HepG2 (cell line): ENCODE data around the gene DCTN3. TPM values are rescaled to one million over a fixed set of nuclear protein-coding genes. Genes with fewer than 3 reads are reported as not detected.

ENCODE experiments used
- CEBPG ChIP-seq: IDR thresholded peaks from 2 replicates; pipeline ENCODE4 v1.6.1; 2016
- CHD4 ChIP-seq: fragments of 200-600 bp; sonication (generic); IDR thresholded peaks from 2 replicates; pipeline ENCODE4 v1.7.0; 2017; ENCODE audit warnings: mild to moderate bottlenecking, low read length, borderline replicate concordance
- HDAC2 ChIP-seq: sonication (generic); formaldehyde crosslinking; IDR thresholded peaks from 2 replicates; pipeline ENCODE4 v1.4.0; 2020; ENCODE audit warnings: missing genetic modification reagents
- HOXA5 ChIP-seq: sonication (generic); formaldehyde crosslinking; IDR thresholded peaks from 2 replicates; pipeline ENCODE4 v1.4.0; 2020; ENCODE audit warnings: missing genetic modification reagents
- KDM5B ChIP-seq: sonication (generic); formaldehyde crosslinking; IDR thresholded peaks from 2 replicates; pipeline ENCODE4 v1.4.0; 2020; ENCODE audit warnings: missing genetic modification reagents, mild to moderate bottlenecking, borderline replicate concordance
- NONO ChIP-seq, 2 experiments: fragments of 450-650 bp in 1 of 2; sonication (generic) in 1 of 2; formaldehyde crosslinking in 1 of 2; IDR thresholded peaks in 1 of 2; conservative IDR thresholded peaks in 1 of 2; 2 replicates each; pipeline versions ENCODE4 v1.6.1 to v1.8.0; 2017 to 2022; ENCODE audit warnings: mild to moderate bottlenecking in 1 of 2, missing genetic modification reagents in 1 of 2, moderate library complexity in 1 of 2
- STAT5B ChIP-seq: sonication (generic); formaldehyde crosslinking; IDR thresholded peaks from 2 replicates; pipeline ENCODE4 v1.4.0; 2020; ENCODE audit warnings: missing genetic modification reagents
- U2AF2 ChIP-seq: fragments of 200-400 bp; formaldehyde crosslinking; IDR thresholded peaks from 2 replicates; pipeline ENCODE4 v1.6.1; 2017; ENCODE audit warnings: low read depth, mild to moderate bottlenecking, low read length
- ZFP36L1 ChIP-seq: sonication (generic); formaldehyde crosslinking; IDR thresholded peaks from 2 replicates; pipeline ENCODE4 v1.8.0; 2022; ENCODE audit warnings: mild to moderate bottlenecking, missing genetic modification reagents, moderate library complexity
- ZMAT3 ChIP-seq: sonication (generic); formaldehyde crosslinking; conservative IDR thresholded peaks from 2 replicates; pipeline ENCODE4 v1.7.0; 2021; ENCODE audit warnings: missing genetic modification reagents
- ZNF232 ChIP-seq: sonication (generic); formaldehyde crosslinking; IDR thresholded peaks from 2 replicates; pipeline ENCODE4 v1.4.0; 2020; ENCODE audit warnings: missing genetic modification reagents, borderline replicate concordance
- ZNF256 ChIP-seq: sonication (generic); formaldehyde crosslinking; conservative IDR thresholded peaks from 2 replicates; pipeline ENCODE4 v1.4.0; 2020; ENCODE audit warnings: missing genetic modification reagents
- ZNF451 ChIP-seq: sonication (generic); formaldehyde crosslinking; IDR thresholded peaks from 2 replicates; pipeline ENCODE4 v1.5.0; 2020; ENCODE audit warnings: mild to moderate bottlenecking, missing genetic modification reagents
- polyA plus RNA-seq, 8 experiments: library from polyadenylated mRNA; depleted of rRNA in 3 of 8; stranded (reverse) in 7 of 8; unstranded in 1 of 8; fragments of >200 nt; fragmentation: Illumina TruSeq in 4 of 8; extraction: Trizol in 4 of 8; gene quantifications; 2 replicates each; pipeline versions ENCODE4 v1.2.1 to v1.2.3, GENCODE V29; 2011 to 2016; ENCODE audit warnings: low read depth in 4 of 8, missing spikeins in 1 of 8, mixed read lengths in 1 of 8; ENCODE audit not compliant: insufficient read depth in 1 of 8
- total RNA-seq, 5 experiments: library from RNA; depleted of rRNA; stranded (reverse); fragments of >200 nt; fragmentation: Illumina TruSeq; extraction: Trizol; gene quantifications; 2 replicates each; pipeline ENCODE4 v1.2.3, GENCODE V29; 2016; ENCODE audit warnings: low read depth in 1 of 5
- TF ChIP-seq, protein P1 (sequence below): IDR thresholded peaks from 2 replicates; pipeline ENCODE4 v1.6.1; 2016; ENCODE audit warnings: low read depth, missing genetic modification reagents, missing compliant biosample characterization
- TF ChIP-seq, protein P2 (sequence below): sonication (generic); formaldehyde crosslinking; IDR thresholded peaks from 2 replicates; pipeline ENCODE4 v1.4.0; 2020; ENCODE audit warnings: missing genetic modification reagents, mild to moderate bottlenecking, borderline replicate concordance
- TF ChIP-seq, protein P3 (sequence below): sonication (generic); formaldehyde crosslinking; IDR thresholded peaks from 2 replicates; pipeline ENCODE4 v1.4.0; 2020; ENCODE audit warnings: missing genetic modification reagents
- TF ChIP-seq, protein P4 (sequence below): sonication (generic); formaldehyde crosslinking; IDR thresholded peaks from 2 replicates; pipeline ENCODE4 v1.4.0; 2020; ENCODE audit warnings: mild to moderate bottlenecking, missing genetic modification reagents
- TF ChIP-seq, protein P5 (sequence below): sonication (generic); formaldehyde crosslinking; IDR thresholded peaks from 2 replicates; pipeline ENCODE4 v1.8.1; 2023; ENCODE audit warnings: mild to moderate bottlenecking, missing genetic modification reagents
- TF ChIP-seq, protein P6 (sequence below): sonication (generic); formaldehyde crosslinking; IDR thresholded peaks from 2 replicates; pipeline ENCODE4 v1.5.0; 2020; ENCODE audit warnings: mild to moderate bottlenecking, low read depth, missing genetic modification reagents, borderline replicate concordance

The DCTN3 gene
- total and polyA plus RNA-seq, 2 of the 13 experiments (the other 11 are each of a cell fraction or from before 2014, with no cell fraction given) = 27.4 to 34.5 TPM

DNA sequence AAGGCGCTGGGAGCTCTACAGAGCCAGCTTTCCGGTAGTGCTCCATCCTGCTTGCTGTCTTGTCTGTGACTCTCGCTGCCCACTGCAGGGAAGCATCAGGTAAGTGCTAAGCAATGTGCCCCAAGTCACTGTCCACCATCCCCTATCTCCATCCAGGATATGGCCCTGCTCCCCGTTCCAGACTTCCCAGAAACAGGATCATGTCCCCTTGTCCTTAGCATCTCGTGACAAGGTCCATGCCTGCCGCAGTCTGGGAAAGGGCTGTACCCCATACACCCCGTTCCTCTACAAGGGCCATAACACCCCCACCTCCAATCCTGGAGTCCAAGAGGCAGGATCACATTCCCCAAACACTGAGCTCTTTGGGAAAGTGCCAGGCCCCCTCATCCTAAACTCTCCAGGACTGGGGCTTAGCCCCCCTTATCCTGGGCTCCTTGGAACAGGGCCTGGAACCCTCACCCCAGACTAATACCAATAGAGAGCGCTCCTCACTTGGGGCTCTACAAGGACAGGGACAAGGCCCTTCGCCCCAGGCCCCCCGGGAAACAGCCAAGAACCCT is 9.0 kb downstream of the DCTN3 start (continued):
- TF ChIP-seq, protein P1, sequence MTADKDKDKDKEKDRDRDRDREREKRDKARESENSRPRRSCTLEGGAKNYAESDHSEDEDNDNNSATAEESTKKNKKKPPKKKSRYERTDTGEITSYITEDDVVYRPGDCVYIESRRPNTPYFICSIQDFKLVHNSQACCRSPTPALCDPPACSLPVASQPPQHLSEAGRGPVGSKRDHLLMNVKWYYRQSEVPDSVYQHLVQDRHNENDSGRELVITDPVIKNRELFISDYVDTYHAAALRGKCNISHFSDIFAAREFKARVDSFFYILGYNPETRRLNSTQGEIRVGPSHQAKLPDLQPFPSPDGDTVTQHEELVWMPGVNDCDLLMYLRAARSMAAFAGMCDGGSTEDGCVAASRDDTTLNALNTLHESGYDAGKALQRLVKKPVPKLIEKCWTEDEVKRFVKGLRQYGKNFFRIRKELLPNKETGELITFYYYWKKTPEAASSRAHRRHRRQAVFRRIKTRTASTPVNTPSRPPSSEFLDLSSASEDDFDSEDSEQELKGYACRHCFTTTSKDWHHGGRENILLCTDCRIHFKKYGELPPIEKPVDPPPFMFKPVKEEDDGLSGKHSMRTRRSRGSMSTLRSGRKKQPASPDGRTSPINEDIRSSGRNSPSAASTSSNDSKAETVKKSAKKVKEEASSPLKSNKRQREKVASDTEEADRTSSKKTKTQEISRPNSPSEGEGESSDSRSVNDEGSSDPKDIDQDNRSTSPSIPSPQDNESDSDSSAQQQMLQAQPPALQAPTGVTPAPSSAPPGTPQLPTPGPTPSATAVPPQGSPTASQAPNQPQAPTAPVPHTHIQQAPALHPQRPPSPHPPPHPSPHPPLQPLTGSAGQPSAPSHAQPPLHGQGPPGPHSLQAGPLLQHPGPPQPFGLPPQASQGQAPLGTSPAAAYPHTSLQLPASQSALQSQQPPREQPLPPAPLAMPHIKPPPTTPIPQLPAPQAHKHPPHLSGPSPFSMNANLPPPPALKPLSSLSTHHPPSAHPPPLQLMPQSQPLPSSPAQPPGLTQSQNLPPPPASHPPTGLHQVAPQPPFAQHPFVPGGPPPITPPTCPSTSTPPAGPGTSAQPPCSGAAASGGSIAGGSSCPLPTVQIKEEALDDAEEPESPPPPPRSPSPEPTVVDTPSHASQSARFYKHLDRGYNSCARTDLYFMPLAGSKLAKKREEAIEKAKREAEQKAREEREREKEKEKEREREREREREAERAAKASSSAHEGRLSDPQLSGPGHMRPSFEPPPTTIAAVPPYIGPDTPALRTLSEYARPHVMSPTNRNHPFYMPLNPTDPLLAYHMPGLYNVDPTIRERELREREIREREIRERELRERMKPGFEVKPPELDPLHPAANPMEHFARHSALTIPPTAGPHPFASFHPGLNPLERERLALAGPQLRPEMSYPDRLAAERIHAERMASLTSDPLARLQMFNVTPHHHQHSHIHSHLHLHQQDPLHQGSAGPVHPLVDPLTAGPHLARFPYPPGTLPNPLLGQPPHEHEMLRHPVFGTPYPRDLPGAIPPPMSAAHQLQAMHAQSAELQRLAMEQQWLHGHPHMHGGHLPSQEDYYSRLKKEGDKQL = no peak
- TF ChIP-seq KDM5B (no peak), U2AF2 (no peak), CHD4 (no peak), NONO (IDR thresholded peaks at IDR 0.05) (no peak), NONO (CRISPR knock-in tag; conservative IDR thresholded peaks at IDR 0.05) (no peak), HDAC2 (CRISPR knock-in tag) (no peak), ZNF256 (CRISPR knock-in tag) (no peak), ZFP36L1 (CRISPR knock-in tag) (no peak), CEBPG (CRISPR knock-in tag) (no peak), STAT5B (CRISPR knock-in tag) (no peak), ZMAT3 (CRISPR knock-in tag) (no peak), ZNF232 (CRISPR knock-in tag) (peak; percentile 4; the same call in 1 of the 2 replicates), ZNF451 (CRISPR knock-in tag) (no peak), HOXA5 (CRISPR knock-in tag) (no peak)
- TF ChIP-seq, protein P2, sequence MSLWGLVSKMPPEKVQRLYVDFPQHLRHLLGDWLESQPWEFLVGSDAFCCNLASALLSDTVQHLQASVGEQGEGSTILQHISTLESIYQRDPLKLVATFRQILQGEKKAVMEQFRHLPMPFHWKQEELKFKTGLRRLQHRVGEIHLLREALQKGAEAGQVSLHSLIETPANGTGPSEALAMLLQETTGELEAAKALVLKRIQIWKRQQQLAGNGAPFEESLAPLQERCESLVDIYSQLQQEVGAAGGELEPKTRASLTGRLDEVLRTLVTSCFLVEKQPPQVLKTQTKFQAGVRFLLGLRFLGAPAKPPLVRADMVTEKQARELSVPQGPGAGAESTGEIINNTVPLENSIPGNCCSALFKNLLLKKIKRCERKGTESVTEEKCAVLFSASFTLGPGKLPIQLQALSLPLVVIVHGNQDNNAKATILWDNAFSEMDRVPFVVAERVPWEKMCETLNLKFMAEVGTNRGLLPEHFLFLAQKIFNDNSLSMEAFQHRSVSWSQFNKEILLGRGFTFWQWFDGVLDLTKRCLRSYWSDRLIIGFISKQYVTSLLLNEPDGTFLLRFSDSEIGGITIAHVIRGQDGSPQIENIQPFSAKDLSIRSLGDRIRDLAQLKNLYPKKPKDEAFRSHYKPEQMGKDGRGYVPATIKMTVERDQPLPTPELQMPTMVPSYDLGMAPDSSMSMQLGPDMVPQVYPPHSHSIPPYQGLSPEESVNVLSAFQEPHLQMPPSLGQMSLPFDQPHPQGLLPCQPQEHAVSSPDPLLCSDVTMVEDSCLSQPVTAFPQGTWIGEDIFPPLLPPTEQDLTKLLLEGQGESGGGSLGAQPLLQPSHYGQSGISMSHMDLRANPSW = no peak
- TF ChIP-seq, protein P3, sequence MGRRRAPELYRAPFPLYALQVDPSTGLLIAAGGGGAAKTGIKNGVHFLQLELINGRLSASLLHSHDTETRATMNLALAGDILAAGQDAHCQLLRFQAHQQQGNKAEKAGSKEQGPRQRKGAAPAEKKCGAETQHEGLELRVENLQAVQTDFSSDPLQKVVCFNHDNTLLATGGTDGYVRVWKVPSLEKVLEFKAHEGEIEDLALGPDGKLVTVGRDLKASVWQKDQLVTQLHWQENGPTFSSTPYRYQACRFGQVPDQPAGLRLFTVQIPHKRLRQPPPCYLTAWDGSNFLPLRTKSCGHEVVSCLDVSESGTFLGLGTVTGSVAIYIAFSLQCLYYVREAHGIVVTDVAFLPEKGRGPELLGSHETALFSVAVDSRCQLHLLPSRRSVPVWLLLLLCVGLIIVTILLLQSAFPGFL (CRISPR knock-in tag) = 0 out of 2 replicates have a peak, but pooled peaks have one; percentile 24
- TF ChIP-seq, protein P4, sequence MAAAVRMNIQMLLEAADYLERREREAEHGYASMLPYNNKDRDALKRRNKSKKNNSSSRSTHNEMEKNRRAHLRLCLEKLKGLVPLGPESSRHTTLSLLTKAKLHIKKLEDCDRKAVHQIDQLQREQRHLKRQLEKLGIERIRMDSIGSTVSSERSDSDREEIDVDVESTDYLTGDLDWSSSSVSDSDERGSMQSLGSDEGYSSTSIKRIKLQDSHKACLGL (CRISPR knock-in tag) = no peak
- TF ChIP-seq, protein P5, sequence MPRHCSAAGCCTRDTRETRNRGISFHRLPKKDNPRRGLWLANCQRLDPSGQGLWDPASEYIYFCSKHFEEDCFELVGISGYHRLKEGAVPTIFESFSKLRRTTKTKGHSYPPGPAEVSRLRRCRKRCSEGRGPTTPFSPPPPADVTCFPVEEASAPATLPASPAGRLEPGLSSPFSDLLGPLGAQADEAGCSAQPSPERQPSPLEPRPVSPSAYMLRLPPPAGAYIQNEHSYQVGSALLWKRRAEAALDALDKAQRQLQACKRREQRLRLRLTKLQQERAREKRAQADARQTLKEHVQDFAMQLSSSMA (CRISPR knock-in tag) = no peak
- TF ChIP-seq, protein P6, sequence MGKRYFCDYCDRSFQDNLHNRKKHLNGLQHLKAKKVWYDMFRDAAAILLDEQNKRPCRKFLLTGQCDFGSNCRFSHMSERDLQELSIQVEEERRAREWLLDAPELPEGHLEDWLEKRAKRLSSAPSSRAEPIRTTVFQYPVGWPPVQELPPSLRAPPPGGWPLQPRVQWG (CRISPR knock-in tag) = no peak
